ENCODE data around the gene MPC1L. TPM values are rescaled to one million over a fixed set of nuclear protein-coding genes. Genes with fewer than 3 reads are reported as not detected.
"Not testable (repeated sequence)": the region's sequence is repeated elsewhere in the genome, so short reads cannot be mapped to it uniquely, and the experiment has no call there.

Gene MPC1L
- polyA plus RNA-seq (2013, experiment 1 of 2), result not detected
- not detected for polyA plus RNA-seq (2013, experiment 2 of 2)

GRCh38 chrX:40623139-40623536 is at the start of gene MPC1L:
TSS of gene MPC1L (plus strand) at chrX:40623428. CDS start at chrX:40623566, 138 bp downstream.
- H3K9ac ChIP-seq (ENCODE audit: low read length), result no peak within 1 kb of the TSS
- no peak within 1 kb of the TSS for H2BK15ac ChIP-seq (replicated peaks; ENCODE audit: low read depth)
- H3K36me3 ChIP-seq (ENCODE audit: control insufficient read depth, insufficient read depth, low read length), result no peaks in the 10 kb centered on the region
- H2AK5ac ChIP-seq (ENCODE audit: low read length), result no peak within 1 kb of the TSS
- no peak within 1 kb of the TSS for H3K18ac ChIP-seq (ENCODE audit: low read length)
- H4K8ac ChIP-seq (ENCODE audit: low read depth, low read length), result no peak within 1 kb of the TSS
- no peak for DNase-seq
- H3K4me3 ChIP-seq (ENCODE audit: low read length), result no peak within 1 kb of the TSS
- no peaks in the 10 kb centered on the region for H3K4me1 ChIP-seq (ENCODE audit: control insufficient read depth, low read depth, low read length)
- H3K4ac ChIP-seq (ENCODE audit: low read depth, low read length), result no peak within 1 kb of the TSS
- no peaks in the 10 kb centered on the region for H3K79me2 ChIP-seq (ENCODE audit: control insufficient read depth, insufficient read depth, low read length)
- H3K56ac ChIP-seq (ENCODE audit: low read length), result no peak within 1 kb of the TSS
- no peaks in the 10 kb centered on the region for H3K79me1 ChIP-seq (ENCODE audit: low read length)
- no CpG with 5 or more reads among the region's 38 CpGs for WGBS (ENCODE audit: extremely low coverage, insufficient coverage, low lambda C conversion rate)
- H3K4me2 ChIP-seq (ENCODE audit: low read length), result no peak within 1 kb of the TSS
- no peak within 1 kb of the TSS for H2BK120ac ChIP-seq (ENCODE audit: low read depth, low read length)
- H4K5ac ChIP-seq (ENCODE audit: low read length), result no peak within 1 kb of the TSS
- H3K27me3 ChIP-seq (ENCODE audit: insufficient read depth, low read length, poor library complexity), result no peaks in the 10 kb centered on the region
- H3K27ac ChIP-seq (ENCODE audit: low read depth, low read length), result no peak within 1 kb of the TSS
- H3K23ac ChIP-seq (ENCODE audit: low read length), result no peak within 1 kb of the TSS
- no peak within 1 kb of the TSS for H2BK5ac ChIP-seq (ENCODE audit: low read length)

GRCh38 chrX:40573763-40574162 is 49.5 kb upstream of the MPC1L start:
- no peaks in the 10 kb centered on the region for H3K79me2 ChIP-seq (ENCODE audit: control insufficient read depth, insufficient read depth, low read length)
- H3K4me3 ChIP-seq (ENCODE audit: low read length), result no peak overlapping the region
- no peak overlapping the region for H4K5ac ChIP-seq (ENCODE audit: low read length)
- H3K4ac ChIP-seq (ENCODE audit: low read depth, low read length), result no peak overlapping the region
- H2BK120ac ChIP-seq (ENCODE audit: low read depth, low read length), result no peak overlapping the region
- H3K79me1 ChIP-seq (ENCODE audit: low read length), result no peaks in the 10 kb centered on the region
- H3K36me3 ChIP-seq (ENCODE audit: control insufficient read depth, insufficient read depth, low read length), result no peaks in the 10 kb centered on the region
- H3K56ac ChIP-seq (ENCODE audit: low read length), result no peak overlapping the region
- H3K18ac ChIP-seq (ENCODE audit: low read length), result no peak overlapping the region
- H3K4me2 ChIP-seq (ENCODE audit: low read length), result no peak overlapping the region
- peak; percentile 22 for DNase-seq
- no peak overlapping the region for H4K8ac ChIP-seq (ENCODE audit: low read depth, low read length)
- H3K23ac ChIP-seq (ENCODE audit: low read length), result no peak overlapping the region
- no peak overlapping the region for H3K9ac ChIP-seq (ENCODE audit: low read length)
- no peaks in the 10 kb centered on the region for H3K4me1 ChIP-seq (ENCODE audit: control insufficient read depth, low read depth, low read length)
- H2BK5ac ChIP-seq (ENCODE audit: low read length), result no peak overlapping the region
- H2BK15ac ChIP-seq (replicated peaks; ENCODE audit: low read depth), result no peak overlapping the region
- no CpG with 5 or more reads among the region's 2 CpGs for WGBS (ENCODE audit: extremely low coverage, insufficient coverage, low lambda C conversion rate)
- H3K27ac ChIP-seq (ENCODE audit: low read depth, low read length), result no peak overlapping the region
- no peak overlapping the region for H2AK5ac ChIP-seq (ENCODE audit: low read length)
- no peaks in the 10 kb centered on the region for H3K27me3 ChIP-seq (ENCODE audit: insufficient read depth, low read length, poor library complexity)

GRCh38 chrX:40575411-40575810 is 47.8 kb upstream of the MPC1L start:
- not testable (repeated sequence) for H3K4me3 ChIP-seq (ENCODE audit: low read length); H3K27me3 ChIP-seq (ENCODE audit: insufficient read depth, low read length, poor library complexity); H2BK15ac ChIP-seq (replicated peaks; ENCODE audit: low read depth); H3K4me1 ChIP-seq (ENCODE audit: control insufficient read depth, low read depth, low read length); H3K18ac ChIP-seq (ENCODE audit: low read length); H3K56ac ChIP-seq (ENCODE audit: low read length); H2AK5ac ChIP-seq (ENCODE audit: low read length); H2BK120ac ChIP-seq (ENCODE audit: low read depth, low read length); DNase-seq; H3K79me1 ChIP-seq (ENCODE audit: low read length); H4K5ac ChIP-seq (ENCODE audit: low read length); H2BK5ac ChIP-seq (ENCODE audit: low read length); H3K4me2 ChIP-seq (ENCODE audit: low read length); H4K8ac ChIP-seq (ENCODE audit: low read depth, low read length); H3K9ac ChIP-seq (ENCODE audit: low read length); H3K27ac ChIP-seq (ENCODE audit: low read depth, low read length); H3K79me2 ChIP-seq (ENCODE audit: control insufficient read depth, insufficient read depth, low read length); H3K4ac ChIP-seq (ENCODE audit: low read depth, low read length); H3K23ac ChIP-seq (ENCODE audit: low read length); H3K36me3 ChIP-seq (ENCODE audit: control insufficient read depth, insufficient read depth, low read length)
- no CpG with 5 or more reads among the region's 2 CpGs for WGBS (ENCODE audit: extremely low coverage, insufficient coverage, low lambda C conversion rate)

GRCh38 chrX:40576291-40576690 is 46.9 kb upstream of the MPC1L start:
- Histone ChIP-seq H3K23ac (ENCODE audit: low read length) (no peak overlapping the region), H2BK15ac (replicated peaks; ENCODE audit: low read depth) (no peak overlapping the region), H3K4me3 (ENCODE audit: low read length) (no peak overlapping the region), H3K36me3 (ENCODE audit: control insufficient read depth, insufficient read depth, low read length) (no peaks in the 10 kb centered on the region), H2BK5ac (ENCODE audit: low read length) (no peak overlapping the region), H2BK120ac (ENCODE audit: low read depth, low read length) (no peak overlapping the region), H3K4me1 (ENCODE audit: control insufficient read depth, low read depth, low read length) (no peaks in the 10 kb centered on the region), H4K5ac (ENCODE audit: low read length) (no peak overlapping the region), H3K9ac (ENCODE audit: low read length) (no peak overlapping the region), H2AK5ac (ENCODE audit: low read length) (no peak overlapping the region), H3K27ac (ENCODE audit: low read depth, low read length) (no peak overlapping the region), H3K79me2 (ENCODE audit: control insufficient read depth, insufficient read depth, low read length) (no peaks in the 10 kb centered on the region), H3K18ac (ENCODE audit: low read length) (no peak overlapping the region), H3K27me3 (ENCODE audit: insufficient read depth, low read length, poor library complexity) (no peaks in the 10 kb centered on the region), H3K4ac (ENCODE audit: low read depth, low read length) (no peak overlapping the region), H3K56ac (ENCODE audit: low read length) (no peak overlapping the region), H3K4me2 (ENCODE audit: low read length) (no peak overlapping the region), H3K79me1 (ENCODE audit: low read length) (no peaks in the 10 kb centered on the region), H4K8ac (ENCODE audit: low read depth, low read length) (no peak overlapping the region)
- WGBS (ENCODE audit: extremely low coverage, insufficient coverage, low lambda C conversion rate), result no CpG with 5 or more reads among the region's 3 CpGs
- DNase-seq, result no peak

- DNase-seq, result no peak
- Histone ChIP-seq H3K4me3 (ENCODE audit: low read length) (no peak overlapping the region), H3K56ac (ENCODE audit: low read length) (no peak overlapping the region), H2BK5ac (ENCODE audit: low read length) (no peak overlapping the region), H2BK120ac (ENCODE audit: low read depth, low read length) (no peak overlapping the region), H3K18ac (ENCODE audit: low read length) (no peak overlapping the region), H3K36me3 (ENCODE audit: control insufficient read depth, insufficient read depth, low read length) (no peaks in the 10 kb centered on the region), H3K4me1 (ENCODE audit: control insufficient read depth, low read depth, low read length) (no peaks in the 10 kb centered on the region), H3K4ac (ENCODE audit: low read depth, low read length) (no peak overlapping the region), H3K23ac (ENCODE audit: low read length) (no peak overlapping the region), H2AK5ac (ENCODE audit: low read length) (no peak overlapping the region), H3K79me2 (ENCODE audit: control insufficient read depth, insufficient read depth, low read length) (peaks cover 6% of the 10 kb centered on the region), H3K27ac (ENCODE audit: low read depth, low read length) (no peak overlapping the region), H3K79me1 (ENCODE audit: low read length) (no peaks in the 10 kb centered on the region), H3K4me2 (ENCODE audit: low read length) (no peak overlapping the region), H3K9ac (ENCODE audit: low read length) (no peak overlapping the region), H4K5ac (ENCODE audit: low read length) (no peak overlapping the region), H2BK15ac (replicated peaks; ENCODE audit: low read depth) (no peak overlapping the region), H4K8ac (ENCODE audit: low read depth, low read length) (no peak overlapping the region), H3K27me3 (ENCODE audit: insufficient read depth, low read length, poor library complexity) (no peaks in the 10 kb centered on the region)
- no CpG with 5 or more reads among the region's 7 CpGs for WGBS (ENCODE audit: extremely low coverage, insufficient coverage, low lambda C conversion rate)
Observed at GRCh38 chrX:40578039-40578695, 45.1 kb upstream of the MPC1L start.

GRCh38 chrX:40579141-40579540 is 44.1 kb upstream of the MPC1L start:
- no peak overlapping the region for H3K4me2 ChIP-seq (ENCODE audit: low read length)
- H3K27ac ChIP-seq (ENCODE audit: low read depth, low read length), result no peak overlapping the region
- no peak overlapping the region for H3K4me3 ChIP-seq (ENCODE audit: low read length)
- peaks cover 2% of the 10 kb centered on the region for H3K79me1 ChIP-seq (ENCODE audit: low read length)
- no peak overlapping the region for H3K9ac ChIP-seq (ENCODE audit: low read length)
- no peak overlapping the region for H3K56ac ChIP-seq (ENCODE audit: low read length)
- H3K4me1 ChIP-seq (ENCODE audit: control insufficient read depth, low read depth, low read length), result no peaks in the 10 kb centered on the region
- H2AK5ac ChIP-seq (ENCODE audit: low read length), result no peak overlapping the region
- H2BK15ac ChIP-seq (replicated peaks; ENCODE audit: low read depth), result no peak overlapping the region
- no peak overlapping the region for H3K18ac ChIP-seq (ENCODE audit: low read length)
- H4K8ac ChIP-seq (ENCODE audit: low read depth, low read length), result no peak overlapping the region
- no CpG with 5 or more reads among the region's 3 CpGs for WGBS (ENCODE audit: extremely low coverage, insufficient coverage, low lambda C conversion rate)
- no peaks in the 10 kb centered on the region for H3K36me3 ChIP-seq (ENCODE audit: control insufficient read depth, insufficient read depth, low read length)
- no peak overlapping the region for H3K23ac ChIP-seq (ENCODE audit: low read length)
- no peak overlapping the region for H2BK5ac ChIP-seq (ENCODE audit: low read length)
- peaks cover 7% of the 10 kb centered on the region for H3K79me2 ChIP-seq (ENCODE audit: control insufficient read depth, insufficient read depth, low read length)
- no peak overlapping the region for H2BK120ac ChIP-seq (ENCODE audit: low read depth, low read length)
- H4K5ac ChIP-seq (ENCODE audit: low read length), result no peak overlapping the region
- no peaks in the 10 kb centered on the region for H3K27me3 ChIP-seq (ENCODE audit: insufficient read depth, low read length, poor library complexity)
- no peak overlapping the region for H3K4ac ChIP-seq (ENCODE audit: low read depth, low read length)
- no peak for DNase-seq
